HL-60 (cell line): ENCODE results near the gene SFMBT1.

Source experiments
- GABPA ChIP-seq: IDR thresholded peaks from 2 replicates; pipeline ENCODE4 v1.6.1; 2012; ENCODE audit warnings: low read depth
- POLR2AphosphoS5 ChIP-seq: IDR thresholded peaks from 2 replicates; pipeline ENCODE4 v1.6.1; 2012; ENCODE audit warnings: low read depth
- SPI1 ChIP-seq: IDR thresholded peaks from 2 replicates; pipeline ENCODE4 v1.6.1; 2012; ENCODE audit warnings: low read depth, mild to moderate bottlenecking, borderline replicate concordance
- TF ChIP-seq, protein P1 (sequence below): IDR thresholded peaks from one replicate; pipeline ENCODE4 v1.5.1; 2011; ENCODE audit warnings: low read length, control low read depth, inconsistent platforms; ENCODE audit not compliant: insufficient read depth
- TF ChIP-seq, protein P2 (sequence below): IDR thresholded peaks from 2 replicates; pipeline ENCODE4 v1.6.1; 2012; ENCODE audit warnings: low read depth; ENCODE audit not compliant: insufficient replicate concordance

GRCh38 chr3:53044711-53045517, 959 bp downstream of the SFMBT1 start:
- TF ChIP-seq, protein P1, sequence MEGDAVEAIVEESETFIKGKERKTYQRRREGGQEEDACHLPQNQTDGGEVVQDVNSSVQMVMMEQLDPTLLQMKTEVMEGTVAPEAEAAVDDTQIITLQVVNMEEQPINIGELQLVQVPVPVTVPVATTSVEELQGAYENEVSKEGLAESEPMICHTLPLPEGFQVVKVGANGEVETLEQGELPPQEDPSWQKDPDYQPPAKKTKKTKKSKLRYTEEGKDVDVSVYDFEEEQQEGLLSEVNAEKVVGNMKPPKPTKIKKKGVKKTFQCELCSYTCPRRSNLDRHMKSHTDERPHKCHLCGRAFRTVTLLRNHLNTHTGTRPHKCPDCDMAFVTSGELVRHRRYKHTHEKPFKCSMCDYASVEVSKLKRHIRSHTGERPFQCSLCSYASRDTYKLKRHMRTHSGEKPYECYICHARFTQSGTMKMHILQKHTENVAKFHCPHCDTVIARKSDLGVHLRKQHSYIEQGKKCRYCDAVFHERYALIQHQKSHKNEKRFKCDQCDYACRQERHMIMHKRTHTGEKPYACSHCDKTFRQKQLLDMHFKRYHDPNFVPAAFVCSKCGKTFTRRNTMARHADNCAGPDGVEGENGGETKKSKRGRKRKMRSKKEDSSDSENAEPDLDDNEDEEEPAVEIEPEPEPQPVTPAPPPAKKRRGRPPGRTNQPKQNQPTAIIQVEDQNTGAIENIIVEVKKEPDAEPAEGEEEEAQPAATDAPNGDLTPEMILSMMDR = no peak
- no peak for TF ChIP-seq POLR2AphosphoS5
- no peak for TF ChIP-seq SPI1
- no peak for TF ChIP-seq GABPA
- TF ChIP-seq, protein P2, sequence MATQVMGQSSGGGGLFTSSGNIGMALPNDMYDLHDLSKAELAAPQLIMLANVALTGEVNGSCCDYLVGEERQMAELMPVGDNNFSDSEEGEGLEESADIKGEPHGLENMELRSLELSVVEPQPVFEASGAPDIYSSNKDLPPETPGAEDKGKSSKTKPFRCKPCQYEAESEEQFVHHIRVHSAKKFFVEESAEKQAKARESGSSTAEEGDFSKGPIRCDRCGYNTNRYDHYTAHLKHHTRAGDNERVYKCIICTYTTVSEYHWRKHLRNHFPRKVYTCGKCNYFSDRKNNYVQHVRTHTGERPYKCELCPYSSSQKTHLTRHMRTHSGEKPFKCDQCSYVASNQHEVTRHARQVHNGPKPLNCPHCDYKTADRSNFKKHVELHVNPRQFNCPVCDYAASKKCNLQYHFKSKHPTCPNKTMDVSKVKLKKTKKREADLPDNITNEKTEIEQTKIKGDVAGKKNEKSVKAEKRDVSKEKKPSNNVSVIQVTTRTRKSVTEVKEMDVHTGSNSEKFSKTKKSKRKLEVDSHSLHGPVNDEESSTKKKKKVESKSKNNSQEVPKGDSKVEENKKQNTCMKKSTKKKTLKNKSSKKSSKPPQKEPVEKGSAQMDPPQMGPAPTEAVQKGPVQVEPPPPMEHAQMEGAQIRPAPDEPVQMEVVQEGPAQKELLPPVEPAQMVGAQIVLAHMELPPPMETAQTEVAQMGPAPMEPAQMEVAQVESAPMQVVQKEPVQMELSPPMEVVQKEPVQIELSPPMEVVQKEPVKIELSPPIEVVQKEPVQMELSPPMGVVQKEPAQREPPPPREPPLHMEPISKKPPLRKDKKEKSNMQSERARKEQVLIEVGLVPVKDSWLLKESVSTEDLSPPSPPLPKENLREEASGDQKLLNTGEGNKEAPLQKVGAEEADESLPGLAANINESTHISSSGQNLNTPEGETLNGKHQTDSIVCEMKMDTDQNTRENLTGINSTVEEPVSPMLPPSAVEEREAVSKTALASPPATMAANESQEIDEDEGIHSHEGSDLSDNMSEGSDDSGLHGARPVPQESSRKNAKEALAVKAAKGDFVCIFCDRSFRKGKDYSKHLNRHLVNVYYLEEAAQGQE = no peak
